Sigmoid colon (tissue), 7 donors: ENCODE data around the gene NUDT22. TPM values are rescaled to one million over a fixed set of nuclear protein-coding genes. Genes with fewer than 3 reads are reported as not detected.

Experiments
- DNase-seq: peaks from one replicate; pipeline ENCODE4 v3.0.0-alpha.2; 2019
- H3K27ac ChIP-seq, 4 donors: fragments of 200-600 bp; sonication (generic); one replicate each; pipeline ENCODE4 v1.5.1; 2016 to 2019; ENCODE audit warnings: mild to moderate bottlenecking in 1 of 4
- H3K27me3 ChIP-seq, 3 donors: fragments of 200-600 bp; sonication (generic); one replicate each; pipeline ENCODE4 v1.5.1; 2019; ENCODE audit warnings: mild to moderate bottlenecking in 1 of 3
- H3K36me3 ChIP-seq, 4 donors: fragments of 200-600 bp; sonication (generic); one replicate each; pipeline ENCODE4 v1.5.1; 2016 to 2019
- H3K4me1 ChIP-seq, 4 donors: fragments of 200-600 bp; sonication (generic); one replicate each; pipeline ENCODE4 v1.5.1; 2017 to 2019
- H3K4me3 ChIP-seq, 4 donors: fragments of 200-600 bp; sonication (generic); one replicate each; pipeline ENCODE4 v1.5.1; 2017 to 2019; ENCODE audit warnings: mild to moderate bottlenecking in 2 of 4, moderate library complexity in 1 of 4
- H3K9me3 ChIP-seq, 4 donors: fragments of 200-600 bp in 3 of 4; sonication (generic) in 3 of 4; one replicate each; pipeline versions ENCODE4 v1.5.1 to v1.6.1; 2013 to 2019
- EP300 ChIP-seq, 4 donors: sonication (generic); formaldehyde crosslinking; IDR thresholded peaks; one replicate each; pipeline ENCODE4 v1.6.1; 2017; ENCODE audit warnings: antibody characterized with exemption in 4 of 4
- POLR2A ChIP-seq, 2 donors: fragments of 450-650 bp; IDR thresholded peaks; one replicate each; pipeline ENCODE4 v1.6.1; 2016; ENCODE audit warnings: antibody characterized with exemption in 2 of 2, mild to moderate bottlenecking in 2 of 2, moderate library complexity in 2 of 2
- POLR2AphosphoS5 ChIP-seq, 4 donors: sonication (generic); formaldehyde crosslinking; IDR thresholded peaks; one replicate each; pipeline ENCODE4 v1.6.1; 2017; ENCODE audit warnings: antibody characterized with exemption in 4 of 4
- WGBS, 2 donors: extraction: QIAGEN DNeasy Blood & Tissue Kit; methylation state at CpG; one replicate each; pipeline ENCODE4 v1.1.7; 2013; 5-methylcytosine and 5-hydroxymethylcytosine counted together
- intact Hi-C: fragments of 100-400 bp; cut with DNase I; formaldehyde crosslinking; loops from one replicate; pipeline ENCODE4 v1.15.1; 2023
- polyA plus RNA-seq, 3 donors: library from polyadenylated mRNA; stranded (reverse); fragments of 200-250 nt; gene quantifications; one replicate each; pipeline ENCODE4 v1.2.3, GENCODE V29; 2013
- total RNA-seq, 4 donors: library from RNA; depleted of rRNA; stranded (reverse); fragments of >200 nt; gene quantifications; one replicate each; pipeline ENCODE4 v1.1.0, GENCODE V29; 2016
- TF ChIP-seq, protein P1 (sequence below), 4 experiments: fragments of 450-650 bp in 3 of 4; fragments of 200-600 bp in 1 of 4; IDR thresholded peaks; one replicate each; pipeline ENCODE4 v1.5.1; 2016 to 2019; ENCODE audit warnings: antibody characterized with exemption in 4 of 4, mild to moderate bottlenecking in 3 of 4, moderate library complexity in 2 of 4
- donor health status: healthy with polysubstance abuse.
- donor health status: Bipolar disorder and iron deficiency.
- donor health status: healthy.

NUDT22 gene
- total and polyA plus RNA-seq, 7 donors = 41.4 to 130 (median 64.8) TPM

DNA sequence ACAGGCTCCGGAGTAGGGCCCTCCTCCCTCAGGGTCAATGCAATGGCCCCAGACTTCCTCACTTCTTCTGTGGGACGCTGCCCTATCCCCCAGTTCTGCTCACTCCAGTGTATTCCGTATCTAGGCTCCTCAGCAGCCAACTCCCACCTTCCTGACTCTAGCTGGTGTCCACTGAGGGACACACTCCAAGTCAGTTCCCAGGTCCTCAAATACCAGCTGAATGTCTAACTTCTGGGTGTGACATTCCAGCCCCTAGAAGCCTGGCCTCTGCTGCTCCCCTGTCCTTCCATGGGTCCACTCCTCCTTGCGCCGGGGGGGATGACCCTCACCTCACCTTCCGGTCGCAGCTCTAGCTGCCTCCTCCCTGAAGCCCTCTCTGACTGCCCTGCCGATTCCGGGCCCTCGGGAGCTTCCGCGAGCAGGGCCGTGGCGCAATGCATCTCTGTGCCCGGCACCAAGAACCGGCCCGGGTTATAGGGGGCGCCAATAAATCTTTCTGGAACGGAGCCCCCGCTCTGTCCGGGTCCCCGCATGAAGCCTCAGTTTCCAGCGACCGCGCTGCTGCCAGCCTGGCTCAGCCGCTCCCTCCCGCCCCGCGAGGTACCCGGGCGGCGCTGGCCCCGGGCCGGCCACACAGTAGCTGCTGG lies 42.9 kb downstream of the NUDT22 start:
- Histone ChIP-seq H3K36me3 (peaks cover 0 to 24% (median 12%) of the 10 kb centered on the region in 4 donors), H3K27me3 (no peaks in the 10 kb centered on the region), H3K27ac (peak overlapping the region; percentile 87 to 99 (median 96)), H3K4me1 (peaks cover 0 to 37% (median 31%) of the 10 kb centered on the region in 4 donors), H3K4me3 (peak overlapping the region; percentile 53 to 94 (median 78)), H3K9me3 (no peaks in the 10 kb centered on the region)
- intact Hi-C loops = loop anchor here (1.0 kb wide), 1 partner anchor 17 kb away; no protein-coding TSS in a partner anchor
- 1 to 3% methylated on average over 34 of the region's 34 CpGs for WGBS, 2 donors
- TF ChIP-seq, protein P1, sequence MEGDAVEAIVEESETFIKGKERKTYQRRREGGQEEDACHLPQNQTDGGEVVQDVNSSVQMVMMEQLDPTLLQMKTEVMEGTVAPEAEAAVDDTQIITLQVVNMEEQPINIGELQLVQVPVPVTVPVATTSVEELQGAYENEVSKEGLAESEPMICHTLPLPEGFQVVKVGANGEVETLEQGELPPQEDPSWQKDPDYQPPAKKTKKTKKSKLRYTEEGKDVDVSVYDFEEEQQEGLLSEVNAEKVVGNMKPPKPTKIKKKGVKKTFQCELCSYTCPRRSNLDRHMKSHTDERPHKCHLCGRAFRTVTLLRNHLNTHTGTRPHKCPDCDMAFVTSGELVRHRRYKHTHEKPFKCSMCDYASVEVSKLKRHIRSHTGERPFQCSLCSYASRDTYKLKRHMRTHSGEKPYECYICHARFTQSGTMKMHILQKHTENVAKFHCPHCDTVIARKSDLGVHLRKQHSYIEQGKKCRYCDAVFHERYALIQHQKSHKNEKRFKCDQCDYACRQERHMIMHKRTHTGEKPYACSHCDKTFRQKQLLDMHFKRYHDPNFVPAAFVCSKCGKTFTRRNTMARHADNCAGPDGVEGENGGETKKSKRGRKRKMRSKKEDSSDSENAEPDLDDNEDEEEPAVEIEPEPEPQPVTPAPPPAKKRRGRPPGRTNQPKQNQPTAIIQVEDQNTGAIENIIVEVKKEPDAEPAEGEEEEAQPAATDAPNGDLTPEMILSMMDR (IDR thresholded peaks at IDR 0.05) = no peak
- TF ChIP-seq POLR2AphosphoS5 (IDR thresholded peaks at IDR 0.05) = peak in 2 of 4 donors; percentile 0 to 35
- DNase-seq = peak; percentile 92

DNA sequence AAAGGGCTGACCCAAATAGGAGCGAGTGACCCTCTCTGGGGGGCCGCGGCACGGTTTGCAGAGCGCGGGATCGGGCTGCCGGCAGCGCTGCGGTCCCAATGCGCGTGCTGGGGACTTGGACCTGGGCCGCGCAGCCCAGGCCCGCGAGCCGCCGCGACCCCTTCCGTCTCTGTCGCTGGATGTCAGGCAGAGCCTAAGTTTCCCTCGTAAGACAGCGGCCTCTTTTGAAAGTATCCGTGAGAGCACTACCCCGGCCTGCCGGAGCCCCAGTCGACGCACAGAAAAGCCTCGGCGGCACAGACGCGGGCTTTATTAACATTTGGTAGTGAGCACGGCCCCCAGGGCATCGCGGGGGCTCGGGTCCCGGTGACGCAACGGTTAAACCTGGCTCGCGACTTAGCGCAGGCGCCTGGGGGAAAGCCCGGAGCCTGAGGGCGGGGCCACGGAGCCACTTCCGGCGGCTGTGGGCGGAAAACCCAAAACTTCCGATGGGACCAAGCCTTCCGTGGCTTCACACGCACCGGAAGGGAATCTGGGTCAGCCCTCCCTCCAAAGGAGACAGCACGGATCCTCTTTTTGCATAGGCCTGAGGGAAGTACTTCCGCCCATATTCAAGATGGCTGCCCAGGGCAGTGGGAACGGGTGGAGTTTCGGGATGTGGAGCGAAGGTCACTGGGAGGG lies 43.6 kb downstream of the NUDT22 start:
- peak; percentile 99 for DNase-seq
- H3K4me3 ChIP-seq = peak overlapping the region; percentile 53 to 94 (median 78)
- H3K36me3 ChIP-seq = peaks cover 0 to 20% (median 12%) of the 10 kb centered on the region in 4 donors
- H3K27me3 ChIP-seq = no peaks in the 10 kb centered on the region
- H3K9me3 ChIP-seq = no peaks in the 10 kb centered on the region
- H3K27ac ChIP-seq = peak overlapping the region; percentile 87 to 99 (median 96)
- WGBS, 2 donors = 0 to 1% methylated on average over 58 of the region's 58 CpGs
- H3K4me1 ChIP-seq = peaks cover 0 to 37% (median 31%) of the 10 kb centered on the region in 4 donors
- peak in 1 of 4 donors; percentile 62 for TF ChIP-seq EP300 (IDR thresholded peaks at IDR 0.05)
- TF ChIP-seq POLR2AphosphoS5 (IDR thresholded peaks at IDR 0.05) = peak; percentile 62 to 87 (median 82)
- TF ChIP-seq POLR2A (IDR thresholded peaks at IDR 0.05) = peak in 1 of 2 donors; percentile 22
- TF ChIP-seq, protein P1 (IDR thresholded peaks at IDR 0.05) = no peak
- intact Hi-C loops = loop anchor here (1.0 kb wide), 2 partner anchors 15 to 17 kb away; partner anchors contain the start of gene BAD

DNA sequence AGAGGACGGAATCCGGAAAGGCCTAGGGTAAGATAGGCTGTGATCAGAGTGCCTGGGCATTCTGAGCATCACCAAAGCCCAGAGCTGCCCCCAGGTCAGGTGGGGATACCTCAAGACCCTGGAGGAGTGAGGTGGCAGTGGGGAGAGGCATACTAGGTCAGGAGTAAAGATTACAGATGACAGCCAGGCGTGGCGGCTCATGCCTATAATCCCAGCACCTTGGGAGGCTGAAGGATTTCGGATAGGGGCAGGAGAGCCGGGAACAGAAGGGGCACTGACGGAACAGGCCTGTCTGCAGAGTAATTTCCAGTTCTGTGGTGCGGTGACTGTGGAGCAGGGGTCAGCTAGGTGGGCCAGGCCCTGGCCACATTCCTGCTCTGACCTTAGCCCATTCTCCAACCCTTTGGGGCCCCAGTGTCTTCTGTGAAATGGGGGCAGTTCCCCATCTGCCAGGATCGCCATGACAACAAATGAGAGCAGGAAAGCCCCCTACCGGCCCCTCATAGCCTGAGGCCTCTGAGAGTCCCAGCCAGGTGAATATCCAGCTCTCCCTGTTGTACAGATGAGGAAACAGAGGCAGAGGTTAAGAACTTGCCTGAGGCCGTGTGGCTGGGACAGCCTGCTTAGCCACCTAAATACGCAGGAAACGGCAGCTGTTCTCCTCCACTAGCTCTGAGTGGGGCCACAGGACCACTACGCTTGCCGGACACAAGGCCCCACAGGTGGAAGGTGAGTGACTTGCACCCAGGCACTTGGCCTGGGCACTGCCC lies 49.1 kb downstream of the NUDT22 start:
- DNase-seq = no peak
- Histone ChIP-seq H3K27ac (no peak overlapping the region), H3K27me3 (no peaks in the 10 kb centered on the region), H3K4me1 (peaks cover 0 to 12% (median 10%) of the 10 kb centered on the region in 4 donors), H3K4me3 (no peak overlapping the region), H3K9me3 (no peaks in the 10 kb centered on the region), H3K36me3 (peaks cover 0 to 43% (median 10%) of the 10 kb centered on the region in 4 donors)
- intact Hi-C loops = no loop called here
- 92 to 93% methylated on average over 15 of the region's 15 CpGs for WGBS, 2 donors
- TF ChIP-seq EP300 (IDR thresholded peaks at IDR 0.05) = no peak
- TF ChIP-seq, protein P1 (IDR thresholded peaks at IDR 0.05) = no peak

DNA sequence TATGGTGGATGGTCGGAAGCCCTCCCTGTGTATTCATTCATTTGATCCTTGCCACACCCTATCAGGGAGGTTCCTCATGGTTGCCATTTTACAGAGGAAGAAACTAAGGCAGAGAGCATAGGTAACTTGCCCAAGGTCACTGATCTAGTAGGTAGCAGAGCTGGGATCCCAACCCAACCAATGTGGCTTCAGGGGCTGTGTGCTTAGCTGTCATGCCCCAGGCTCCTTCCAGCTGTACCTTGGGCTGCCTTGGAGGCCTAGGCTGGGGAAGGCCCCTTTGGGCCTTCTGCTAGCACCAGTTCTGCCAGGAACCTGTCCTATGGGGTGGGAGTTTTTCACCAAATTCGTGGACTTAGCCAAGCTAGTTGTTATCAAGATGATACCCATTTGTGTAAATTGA lies 49.8 kb downstream of the NUDT22 start:
- Histone ChIP-seq H3K27ac (no peak overlapping the region), H3K4me3 (no peak overlapping the region), H3K36me3 (peaks cover 0 to 47% (median 10%) of the 10 kb centered on the region in 4 donors), H3K27me3 (no peaks in the 10 kb centered on the region), H3K4me1 (peaks cover 0 to 12% (median 10%) of the 10 kb centered on the region in 4 donors), H3K9me3 (no peaks in the 10 kb centered on the region)
- WGBS, 2 donors = 70 to 83% methylated on average over 2 of the region's 2 CpGs
- TF ChIP-seq EP300 (IDR thresholded peaks at IDR 0.05) (no peak), POLR2A (IDR thresholded peaks at IDR 0.05) (no peak), POLR2AphosphoS5 (IDR thresholded peaks at IDR 0.05) (no peak)
- TF ChIP-seq, protein P1 (IDR thresholded peaks at IDR 0.05) = no peak
- intact Hi-C loops = no loop called here
- DNase-seq = no peak
